HepG2 (cell line): Measurements from ENCODE around the gene NARS2. TPM values are rescaled to one million over a fixed set of nuclear protein-coding genes. Genes with fewer than 3 reads are reported as not detected.

Experiments used
- FLYWCH1 ChIP-seq: sonication (generic); formaldehyde crosslinking; IDR thresholded peaks from 2 replicates; pipeline ENCODE4 v1.8.1; 2023; ENCODE audit warnings: mild to moderate bottlenecking, missing genetic modification reagents
- HOXA3 ChIP-seq: sonication (generic); formaldehyde crosslinking; IDR thresholded peaks from 2 replicates; pipeline ENCODE4 v1.5.0; 2020; ENCODE audit warnings: missing genetic modification reagents
- MAFK ChIP-seq, 2 experiments: IDR thresholded peaks in 1 of 2; conservative IDR thresholded peaks in 1 of 2; 2 replicates each; pipeline ENCODE4 v1.6.1; 2011; ENCODE audit warnings: improper control_type of control experiment in 2 of 2, low read length in 2 of 2
- MIXL1 ChIP-seq: IDR thresholded peaks from 2 replicates; pipeline ENCODE4 v1.6.1; 2016
- NCOR1 ChIP-seq: fragments of 200-600 bp; sonication (generic); IDR thresholded peaks from 2 replicates; pipeline ENCODE4 v1.7.0; 2017; ENCODE audit warnings: antibody characterized with exemption, low read length, borderline replicate concordance
- NFIC ChIP-seq: IDR thresholded peaks from 2 replicates; pipeline ENCODE4 v1.6.1; 2012; ENCODE audit warnings: mild to moderate bottlenecking, low read length, inconsistent platforms
- NFYB ChIP-seq: sonication (generic); formaldehyde crosslinking; IDR thresholded peaks from 2 replicates; pipeline ENCODE4 v1.4.0; 2020; ENCODE audit warnings: missing genetic modification reagents
- NR2F2 ChIP-seq: IDR thresholded peaks from 2 replicates; pipeline ENCODE4 v1.6.1; 2012; ENCODE audit warnings: low read depth, inconsistent platforms, borderline replicate concordance
- PAWR ChIP-seq: sonication (generic); formaldehyde crosslinking; IDR thresholded peaks from 2 replicates; pipeline ENCODE4 v1.4.0; 2020; ENCODE audit warnings: missing genetic modification reagents, mild to moderate bottlenecking, borderline replicate concordance
- PITX1 ChIP-seq: sonication (generic); formaldehyde crosslinking; IDR thresholded peaks from 2 replicates; pipeline ENCODE4 v1.5.1; 2020; ENCODE audit warnings: mild to moderate bottlenecking, missing genetic modification reagents
- POGZ ChIP-seq: sonication (generic); formaldehyde crosslinking; IDR thresholded peaks from 2 replicates; pipeline ENCODE4 v1.4.0; 2020; ENCODE audit warnings: mild to moderate bottlenecking, missing genetic modification reagents
- REPIN1 ChIP-seq: sonication (generic); formaldehyde crosslinking; IDR thresholded peaks from 2 replicates; pipeline ENCODE4 v1.8.0; 2022; ENCODE audit warnings: missing genetic modification reagents, low read depth, mild to moderate bottlenecking, borderline replicate concordance
- SMAD1 ChIP-seq: sonication (generic); formaldehyde crosslinking; IDR thresholded peaks from 2 replicates; pipeline ENCODE4 v1.4.0; 2020; ENCODE audit warnings: missing genetic modification reagents, low read depth, mild to moderate bottlenecking, borderline replicate concordance
- SOX13 ChIP-seq, 3 experiments: fragments of 450-650 bp in 1 of 3; sonication (generic) in 1 of 3; formaldehyde crosslinking in 1 of 3; IDR thresholded peaks in 2 of 3; conservative IDR thresholded peaks in 1 of 3; 2 replicates each; pipeline versions ENCODE4 v1.5.0 to v1.6.1; 2016 to 2020; ENCODE audit warnings: antibody characterized with exemption in 1 of 3, mild to moderate bottlenecking in 1 of 3, missing compliant biosample characterization in 1 of 3, missing genetic modification reagents in 1 of 3, moderate library complexity in 1 of 3
- SYNCRIP ChIP-seq: fragments of 200-400 bp; formaldehyde crosslinking; IDR thresholded peaks from 2 replicates; pipeline ENCODE4 v1.6.1; 2018; ENCODE audit warnings: mild to moderate bottlenecking, low read depth, low read length; ENCODE audit not compliant: insufficient read depth
- TARDBP ChIP-seq: sonication (generic); formaldehyde crosslinking; IDR thresholded peaks from 2 replicates; pipeline ENCODE4 v1.8.0; 2022; ENCODE audit warnings: mild to moderate bottlenecking, missing genetic modification reagents
- ZFX ChIP-seq: sonication (generic); formaldehyde crosslinking; IDR thresholded peaks from 2 replicates; pipeline ENCODE4 v1.4.0; 2020; ENCODE audit warnings: mild to moderate bottlenecking, low read depth, missing genetic modification reagents, moderate library complexity
- ZNF343 ChIP-seq: sonication (generic); formaldehyde crosslinking; IDR thresholded peaks from 2 replicates; pipeline ENCODE4 v1.4.0; 2020; ENCODE audit warnings: mild to moderate bottlenecking, missing genetic modification reagents
- ZNF383 ChIP-seq: sonication (generic); formaldehyde crosslinking; IDR thresholded peaks from 2 replicates; pipeline ENCODE4 v1.4.0; 2020; ENCODE audit warnings: missing genetic modification reagents, mild to moderate bottlenecking, borderline replicate concordance
- ZNF644 ChIP-seq: IDR thresholded peaks from 2 replicates; pipeline ENCODE4 v1.6.1; 2016; ENCODE audit warnings: low read depth
- ZNF652 ChIP-seq: IDR thresholded peaks from 2 replicates; pipeline ENCODE4 v1.6.1; 2016; ENCODE audit warnings: low read depth, borderline replicate concordance
- ZNF703 ChIP-seq: sonication (generic); formaldehyde crosslinking; IDR thresholded peaks from 2 replicates; pipeline ENCODE4 v1.5.1; 2020; ENCODE audit warnings: missing genetic modification reagents, mild to moderate bottlenecking, moderate library complexity, borderline replicate concordance
- ZNF709 ChIP-seq: sonication (generic); formaldehyde crosslinking; IDR thresholded peaks from 2 replicates; pipeline ENCODE4 v1.5.0; 2020; ENCODE audit warnings: mild to moderate bottlenecking, missing genetic modification reagents
- ZNF790 ChIP-seq: sonication (generic); formaldehyde crosslinking; IDR thresholded peaks from 2 replicates; pipeline ENCODE4 v1.8.0; 2022; ENCODE audit warnings: missing genetic modification reagents, mild to moderate bottlenecking, borderline replicate concordance
- polyA plus RNA-seq, 8 experiments: library from polyadenylated mRNA; depleted of rRNA in 3 of 8; stranded (reverse) in 7 of 8; unstranded in 1 of 8; fragments of >200 nt; fragmentation: Illumina TruSeq in 4 of 8; extraction: Trizol in 4 of 8; gene quantifications; 2 replicates each; pipeline versions ENCODE4 v1.2.1 to v1.2.3, GENCODE V29; 2011 to 2016; ENCODE audit warnings: low read depth in 4 of 8, missing spikeins in 1 of 8, mixed read lengths in 1 of 8; ENCODE audit not compliant: insufficient read depth in 1 of 8
- total RNA-seq, 5 experiments: library from RNA; depleted of rRNA; stranded (reverse); fragments of >200 nt; fragmentation: Illumina TruSeq; extraction: Trizol; gene quantifications; 2 replicates each; pipeline ENCODE4 v1.2.3, GENCODE V29; 2016; ENCODE audit warnings: low read depth in 1 of 5
- TF ChIP-seq, protein P1 (sequence below): sonication (generic); formaldehyde crosslinking; IDR thresholded peaks from 2 replicates; pipeline ENCODE4 v1.5.0; 2020; ENCODE audit warnings: mild to moderate bottlenecking, missing genetic modification reagents, borderline replicate concordance
- TF ChIP-seq, protein P2 (sequence below): sonication (generic); formaldehyde crosslinking; IDR thresholded peaks from 2 replicates; pipeline ENCODE4 v1.8.1; 2023; ENCODE audit warnings: mild to moderate bottlenecking, missing genetic modification reagents, borderline replicate concordance

Gene NARS2
- total and polyA plus RNA-seq, 2 of the 13 experiments (the other 11 are each of a cell fraction or from before 2014, with no cell fraction given), result 45.9 to 65.0 TPM

GRCh38 chr11:78613378-78613813 is 38.7 kb upstream of the NARS2 start (continued):
- TF ChIP-seq, protein P1, sequence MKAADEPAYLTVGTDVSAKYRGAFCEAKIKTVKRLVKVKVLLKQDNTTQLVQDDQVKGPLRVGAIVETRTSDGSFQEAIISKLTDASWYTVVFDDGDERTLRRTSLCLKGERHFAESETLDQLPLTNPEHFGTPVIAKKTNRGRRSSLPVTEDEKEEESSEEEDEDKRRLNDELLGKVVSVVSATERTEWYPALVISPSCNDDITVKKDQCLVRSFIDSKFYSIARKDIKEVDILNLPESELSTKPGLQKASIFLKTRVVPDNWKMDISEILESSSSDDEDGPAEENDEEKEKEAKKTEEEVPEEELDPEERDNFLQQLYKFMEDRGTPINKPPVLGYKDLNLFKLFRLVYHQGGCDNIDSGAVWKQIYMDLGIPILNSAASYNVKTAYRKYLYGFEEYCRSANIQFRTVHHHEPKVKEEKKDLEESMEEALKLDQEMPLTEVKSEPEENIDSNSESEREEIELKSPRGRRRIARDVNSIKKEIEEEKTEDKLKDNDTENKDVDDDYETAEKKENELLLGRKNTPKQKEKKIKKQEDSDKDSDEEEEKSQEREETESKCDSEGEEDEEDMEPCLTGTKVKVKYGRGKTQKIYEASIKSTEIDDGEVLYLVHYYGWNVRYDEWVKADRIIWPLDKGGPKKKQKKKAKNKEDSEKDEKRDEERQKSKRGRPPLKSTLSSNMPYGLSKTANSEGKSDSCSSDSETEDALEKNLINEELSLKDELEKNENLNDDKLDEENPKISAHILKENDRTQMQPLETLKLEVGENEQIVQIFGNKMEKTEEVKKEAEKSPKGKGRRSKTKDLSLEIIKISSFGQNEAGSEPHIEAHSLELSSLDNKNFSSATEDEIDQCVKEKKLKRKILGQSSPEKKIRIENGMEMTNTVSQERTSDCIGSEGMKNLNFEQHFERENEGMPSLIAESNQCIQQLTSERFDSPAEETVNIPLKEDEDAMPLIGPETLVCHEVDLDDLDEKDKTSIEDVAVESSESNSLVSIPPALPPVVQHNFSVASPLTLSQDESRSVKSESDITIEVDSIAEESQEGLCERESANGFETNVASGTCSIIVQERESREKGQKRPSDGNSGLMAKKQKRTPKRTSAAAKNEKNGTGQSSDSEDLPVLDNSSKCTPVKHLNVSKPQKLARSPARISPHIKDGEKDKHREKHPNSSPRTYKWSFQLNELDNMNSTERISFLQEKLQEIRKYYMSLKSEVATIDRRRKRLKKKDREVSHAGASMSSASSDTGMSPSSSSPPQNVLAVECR, result peak; percentile 44; the same call in 1 of the 2 replicates
- TF ChIP-seq ZNF703, result no peak
- TF ChIP-seq REPIN1 (CRISPR knock-in tag), result peak; percentile 44; the same call in 1 of the 2 replicates
- peak; percentile 45; the same call in 1 of the 2 replicates for TF ChIP-seq NCOR1
- 0 out of 2 replicates have a peak, but pooled peaks have one; percentile 61 for TF ChIP-seq ZNF709 (CRISPR knock-in tag)
- peak; percentile 14; the same call in 1 of the 2 replicates for TF ChIP-seq MIXL1 (CRISPR knock-in tag)
- no peak for TF ChIP-seq ZNF343 (CRISPR knock-in tag)
- TF ChIP-seq ZNF652 (CRISPR knock-in tag), result no peak
- peak; percentile 61 for TF ChIP-seq HOXA3 (CRISPR knock-in tag)
- TF ChIP-seq PITX1, result peak; percentile 92
- peak; percentile 19 to 29; a peak in 1 of 4 replicates for TF ChIP-seq MAFK (conservative IDR thresholded peaks at IDR 0.05 in 1 of 2, IDR thresholded peaks at IDR 0.05 in 1 of 2; ENCODE audit: low read length in 2 of 2)
- TF ChIP-seq NFIC, result 0 out of 2 replicates have a peak, but pooled peaks have one; percentile 58
- TF ChIP-seq ZFX (CRISPR knock-in tag), result no peak
- TF ChIP-seq ZNF790 (CRISPR knock-in tag), result peak; percentile 13; the same call in 1 of the 2 replicates
- TF ChIP-seq ZNF644, result peak; percentile 68
- TF ChIP-seq FLYWCH1 (CRISPR knock-in tag), result no peak
- no peak for TF ChIP-seq ZNF383 (CRISPR knock-in tag)
- TF ChIP-seq PAWR (CRISPR knock-in tag), result no peak
- 0 out of 2 replicates have a peak, but pooled peaks have one; percentile 51 for TF ChIP-seq TARDBP (CRISPR knock-in tag)
- no peak for TF ChIP-seq SYNCRIP
- TF ChIP-seq SOX13 (IDR thresholded peaks at IDR 0.05), result 0 out of 2 replicates have a peak, but pooled peaks have one; percentile 7
- TF ChIP-seq SOX13 (CRISPR knock-in tag; conservative IDR thresholded peaks at IDR 0.05 in 1 of 2, IDR thresholded peaks at IDR 0.05 in 1 of 2), result no peak; a peak in 1 of 4 replicates
- no peak for TF ChIP-seq SMAD1
- no peak; the same call in 1 of the 2 replicates for TF ChIP-seq NR2F2
- peak; percentile 94 for TF ChIP-seq POGZ (CRISPR knock-in tag)
- TF ChIP-seq, protein P2, sequence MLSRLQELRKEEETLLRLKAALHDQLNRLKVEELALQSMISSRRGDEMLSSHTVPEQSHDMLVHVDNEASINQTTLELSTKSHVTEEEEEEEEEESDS, result no peak
- 0 out of 2 replicates have a peak, but pooled peaks have one; percentile 30 for TF ChIP-seq NFYB
